Right ventricle myocardium superior (tissue), 1 donor: ENCODE results near the gene A2ML1. TPM values are rescaled to one million over a fixed set of nuclear protein-coding genes. Genes with fewer than 3 reads are reported as not detected.
"Not testable (repeated sequence)": the region's sequence is repeated elsewhere in the genome, so short reads cannot be mapped to it uniquely, and the experiment has no call there.

Experiments
- ATAC-seq: fragments of 200-7000 bp; cut with Tn5 transposase; one replicate; pipeline ENCODE4 v1.9.1; 2020; ENCODE audit warnings: mild to moderate bottlenecking; ENCODE audit not compliant: poor library complexity
- DNase-seq: peaks from one replicate; pipeline ENCODE4 v3.0.0-alpha.2; 2020
- intact Hi-C: fragments of 100-400 bp; cut with DNase I; formaldehyde crosslinking; loops from one replicate; pipeline ENCODE4 v1.11.2; 2022
- total RNA-seq: library from RNA; stranded (reverse); fragmentation: NEBNext Ultra II Directional; extraction: Animal tissue kit (Norgen Biotek cat#: 25700); gene quantifications from one replicate; pipeline ENCODE4 v1.2.1, GENCODE V29; 2021
- donor health status: DM: no; HTN: yes; CAD: no; lungs with severe emphysema.

The A2ML1 gene
- total RNA-seq, 1 donor from 2014 or later = not detected

- intact Hi-C loops = no loop called here
- DNase-seq = no peak
- no peak for ATAC-seq
These were observed 17.9 kb downstream of the A2ML1 start for GRCh38 chr12:8840321-8840720.

DNA sequence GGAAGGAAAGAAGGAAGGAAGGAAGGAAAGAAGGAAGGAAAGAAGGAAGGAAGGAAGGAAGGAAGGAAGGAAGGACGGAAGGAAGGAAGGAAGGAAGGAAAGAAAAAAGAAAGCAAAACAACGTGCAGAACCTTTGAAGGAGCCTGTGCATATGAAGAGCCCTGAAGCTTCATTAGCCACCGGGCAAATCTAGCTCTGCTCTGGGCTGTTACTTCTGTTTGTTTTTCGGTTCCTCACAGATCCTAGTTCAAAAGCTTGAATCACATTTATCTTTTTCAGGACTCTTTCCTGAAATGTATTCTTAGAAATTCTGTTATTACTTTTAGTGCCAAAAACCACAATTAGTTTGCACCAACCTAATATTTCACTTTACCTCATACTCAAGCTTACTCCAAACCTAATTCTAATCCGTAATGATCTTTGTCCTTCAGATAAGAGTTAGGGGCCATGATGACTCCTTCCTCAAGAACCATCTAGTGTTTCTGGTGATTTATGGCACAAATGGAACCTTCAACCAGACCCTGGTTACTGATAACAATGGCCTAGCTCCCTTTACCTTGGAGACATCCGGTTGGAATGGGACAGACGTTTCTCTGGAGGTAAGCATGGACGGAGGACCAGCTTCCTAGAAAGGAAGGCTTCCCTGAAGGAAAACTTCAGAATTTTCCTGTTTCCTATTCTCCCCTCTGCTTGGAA lies 18.7 kb downstream of the A2ML1 start:
- intact Hi-C loops = no loop called here
- ATAC-seq (no peak), DNase-seq (no peak)

- intact Hi-C loops = no loop called here
- DNase-seq (no peak), ATAC-seq (no peak)
These were observed 19.4 kb downstream of the A2ML1 start for GRCh38 chr12:8841778-8842177.

DNA sequence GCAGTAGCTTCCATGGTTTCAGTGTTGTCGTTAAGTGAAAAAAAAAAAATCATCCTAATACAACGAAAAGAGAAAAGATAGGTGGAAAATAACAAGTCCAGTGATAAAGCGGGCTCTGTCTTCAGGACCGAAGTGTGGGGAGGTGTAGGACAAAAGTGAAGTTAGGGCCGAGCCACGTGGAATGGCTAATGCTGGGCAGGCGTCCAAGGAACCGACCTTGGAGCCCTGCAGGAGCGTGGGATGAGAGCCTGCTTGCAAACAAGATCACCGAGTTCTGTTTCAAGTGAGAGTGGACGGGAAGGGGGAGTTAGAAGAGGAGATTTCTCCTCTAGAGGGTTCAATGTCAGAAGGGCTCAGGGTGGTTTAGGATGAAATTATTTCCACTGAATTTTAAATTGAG lies 22.2 kb downstream of the A2ML1 start:
- ATAC-seq (peak; percentile 96), DNase-seq (peak; percentile 77)
- intact Hi-C loops = no loop called here

DNA sequence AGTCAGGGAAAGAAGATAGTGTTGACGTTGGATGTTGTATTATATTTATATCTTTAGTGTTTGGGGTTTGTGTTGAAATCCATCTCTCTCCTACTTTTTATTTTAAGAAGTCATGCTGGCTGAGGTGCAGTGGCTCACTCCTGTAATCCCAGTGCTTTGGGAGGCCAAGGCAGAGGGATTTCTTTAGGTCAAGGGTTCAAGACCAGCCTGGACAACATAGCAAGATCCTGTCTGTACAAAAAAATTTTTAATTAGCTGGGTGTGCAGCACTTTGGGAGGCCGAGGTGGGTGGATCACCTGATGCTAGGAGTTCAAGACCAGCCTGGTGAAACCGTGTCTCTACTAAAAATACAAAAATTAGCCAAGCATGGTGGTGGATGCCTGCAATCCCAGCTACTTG lies 23.9 kb downstream of the A2ML1 start:
- ATAC-seq = no peak
- intact Hi-C loops = no loop called here
- DNase-seq = no peak

GRCh38 chr12:8847435-8847834 lies 25.0 kb downstream of the A2ML1 start:
- intact Hi-C loops = no loop called here

DNA sequence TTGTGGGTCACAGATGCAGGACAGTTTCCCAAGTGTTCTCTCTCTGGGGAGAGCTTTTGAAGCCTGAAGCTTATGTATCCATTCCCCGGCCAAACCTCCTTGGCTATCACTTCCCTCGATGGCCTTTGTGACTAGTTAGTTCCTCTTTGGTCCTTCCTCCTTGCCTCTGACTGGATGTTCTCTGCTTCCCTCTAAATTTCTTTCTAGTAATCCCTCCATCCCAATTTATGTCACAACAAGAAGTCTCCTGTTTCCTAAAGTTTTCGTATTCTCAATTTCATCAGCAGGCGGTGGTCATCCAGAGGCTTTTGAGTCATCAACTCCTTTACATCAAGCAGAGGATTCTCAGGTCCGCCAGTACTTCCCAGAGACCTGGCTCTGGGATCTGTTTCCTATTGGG lies 27.5 kb downstream of the A2ML1 start:
- no peak for ATAC-seq
- DNase-seq = no peak
- intact Hi-C loops = no loop called here

More at GRCh38 chr12:8847435-8847834, 25.0 kb downstream of the A2ML1 start:
- ATAC-seq (no peak), DNase-seq (no peak)

DNA sequence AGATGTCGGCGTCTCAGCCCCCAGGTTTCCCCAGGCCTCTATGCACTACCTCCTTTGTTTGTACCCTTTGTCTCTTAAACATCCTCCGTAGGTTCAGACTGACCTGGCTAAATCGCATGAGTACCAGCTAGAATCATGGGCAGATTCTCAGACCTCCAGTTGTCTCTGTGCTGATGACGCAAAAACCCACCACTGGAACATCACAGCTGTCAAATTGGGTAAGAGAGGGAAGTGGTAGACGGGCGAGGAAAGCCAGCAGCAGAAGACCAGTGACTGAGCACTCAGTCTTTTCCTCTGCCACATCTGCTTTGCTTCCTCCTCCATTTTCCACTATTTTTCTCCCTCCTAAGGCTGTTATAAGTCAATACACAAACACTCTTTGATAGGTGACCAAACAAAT lies 29.7 kb downstream of the A2ML1 start:
- ATAC-seq (no peak), DNase-seq (no peak)
- intact Hi-C loops = no loop called here

GRCh38 chr12:8855891-8856290 lies 33.5 kb downstream of the A2ML1 start:
- no peak for DNase-seq
- ATAC-seq = no peak
- intact Hi-C loops = no loop called here

DNA sequence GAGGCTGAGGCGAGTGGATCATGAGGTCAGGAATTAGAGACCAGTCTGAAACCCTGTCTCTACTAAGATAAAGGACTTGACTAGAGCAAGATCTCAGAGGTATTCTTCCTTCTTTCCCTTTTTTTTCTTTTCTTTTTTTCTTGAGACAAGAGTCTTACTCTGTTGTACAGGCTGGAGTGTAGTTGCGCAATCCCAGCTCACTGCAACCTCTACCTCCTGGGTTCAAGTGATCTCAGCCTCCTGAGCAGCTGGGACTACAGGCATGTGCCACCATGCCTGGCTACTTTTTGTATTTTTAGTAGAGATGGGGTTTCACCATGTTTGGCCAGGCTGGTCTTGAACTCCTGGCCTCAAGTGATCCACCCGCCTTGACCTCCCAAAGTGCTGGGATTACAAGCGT lies 37.0 kb downstream of the A2ML1 start:
- ATAC-seq, DNase-seq, intact Hi-C loops: not testable (repeated sequence)

- ATAC-seq (peak; percentile 82), DNase-seq (no peak)
- intact Hi-C loops = no loop called here
These were observed 37.9 kb downstream of the A2ML1 start for GRCh38 chr12:8860165-8860961.

DNA sequence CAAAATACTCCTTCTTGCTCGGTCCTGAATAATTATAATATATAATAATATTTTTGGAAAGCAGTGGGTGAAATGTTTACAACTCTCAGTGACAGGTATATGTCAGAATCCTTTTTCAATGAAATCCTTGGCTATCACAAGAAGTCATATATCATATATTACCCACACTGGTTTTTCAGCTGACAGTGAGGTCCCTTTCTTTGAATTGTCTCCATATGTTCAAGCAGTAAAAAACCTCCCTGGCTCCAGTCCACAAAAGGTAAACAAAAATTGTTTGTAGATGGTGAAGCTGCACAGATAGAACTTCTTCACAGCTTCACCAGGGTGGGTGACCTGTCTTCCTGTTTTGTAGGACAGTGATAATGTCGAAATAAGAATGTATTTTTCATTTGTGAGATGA lies 44.0 kb downstream of the A2ML1 start:
- ATAC-seq = no peak
- no peak for DNase-seq
- intact Hi-C loops = no loop called here

- intact Hi-C loops = no loop called here
- ATAC-seq = no peak
- no peak for DNase-seq
These were observed 44.6 kb downstream of the A2ML1 start for GRCh38 chr12:8867009-8867408.

DNA sequence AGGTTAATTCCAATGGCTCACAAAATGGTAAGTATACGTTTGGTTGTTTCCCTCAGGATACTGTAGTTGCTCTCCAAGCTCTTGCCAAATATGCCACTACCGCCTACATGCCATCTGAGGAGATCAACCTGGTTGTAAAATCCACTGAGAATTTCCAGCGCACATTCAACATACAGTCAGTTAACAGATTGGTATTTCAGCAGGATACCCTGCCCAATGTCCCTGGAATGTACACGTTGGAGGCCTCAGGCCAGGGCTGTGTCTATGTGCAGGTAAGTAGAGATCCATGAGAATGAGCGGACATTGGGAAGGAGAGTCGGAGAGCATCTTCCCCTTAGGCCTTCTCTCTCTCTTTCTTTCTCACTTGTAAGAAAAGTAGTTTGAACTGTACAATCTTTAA lies 45.4 kb downstream of the A2ML1 start:
- no peak for ATAC-seq
- intact Hi-C loops = no loop called here
- DNase-seq = no peak

GRCh38 chr12:8870586-8870985 lies 48.2 kb downstream of the A2ML1 start:
- ATAC-seq (no peak), DNase-seq (no peak)
- intact Hi-C loops = no loop called here

DNA sequence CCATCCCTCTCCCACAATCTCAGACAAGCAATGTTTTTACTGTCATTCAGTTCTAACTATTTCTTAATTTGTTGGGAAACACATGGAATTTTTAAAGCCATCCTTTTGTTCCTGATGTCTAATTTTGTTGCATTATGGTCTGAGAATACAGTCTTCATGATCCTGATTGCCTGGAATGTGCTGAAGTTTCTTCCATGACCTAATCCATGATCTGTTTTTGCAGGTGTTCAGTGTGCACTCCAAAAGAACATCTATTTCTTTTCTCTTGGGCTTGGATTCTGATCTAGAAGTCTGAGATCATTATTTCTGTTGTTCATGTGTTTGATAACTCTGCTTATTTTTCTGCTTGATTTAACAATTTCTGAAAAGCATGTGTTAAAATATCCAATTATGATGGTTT lies 48.6 kb downstream of the A2ML1 start:
- intact Hi-C loops = no loop called here
- DNase-seq (no peak), ATAC-seq (no peak)

GRCh38 chr12:8876887-8877286 lies 54.5 kb downstream of the A2ML1 start:
- intact Hi-C loops = no loop called here
- ATAC-seq (no peak), DNase-seq (no peak)

- DNase-seq = no peak
- intact Hi-C loops = no loop called here
These were observed 64.3 kb downstream of the A2ML1 start for GRCh38 chr12:8886502-8887284.

GRCh38 chr12:8887285-8887715 lies 64.9 kb downstream of the A2ML1 start:
- intact Hi-C loops = no loop called here
- ATAC-seq (no peak), DNase-seq (no peak)

More at GRCh38 chr12:8886502-8887284, 64.3 kb downstream of the A2ML1 start:
- no peak for ATAC-seq
